ENCODE measurements around the gene DRD4. TPM values are rescaled to one million over a fixed set of nuclear protein-coding genes. Genes with fewer than 3 reads are reported as not detected.

The DRD4 gene
- total RNA-seq, 2 donors from 2014 or later: 0.68 TPM

DNA sequence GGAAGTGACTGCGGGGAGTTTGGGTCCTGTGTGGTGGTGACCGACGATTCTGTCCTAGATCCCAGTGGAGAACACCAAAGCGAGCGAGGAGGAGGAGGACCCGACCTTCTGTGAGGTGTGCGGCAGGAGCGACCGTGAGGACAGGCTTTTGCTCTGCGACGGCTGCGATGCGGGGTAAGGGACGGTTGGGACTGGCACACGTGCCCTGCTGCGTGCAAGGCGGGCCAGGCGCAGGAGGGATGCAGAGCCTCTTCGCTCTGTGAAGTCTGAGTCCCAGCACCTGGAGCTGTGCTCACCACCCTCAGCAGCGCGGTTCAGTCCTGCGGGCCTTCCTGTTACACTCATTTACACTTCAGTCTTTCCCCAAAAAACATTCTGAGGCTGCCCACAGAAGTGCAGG, 44.6 kb upstream of the DRD4 start:
- DNase-seq (ENCODE audit: low spot score): no peak
- WGBS: 95% methylated on average over 22 of the region's 22 CpGs
- Histone ChIP-seq H3K9me3 (no peaks in the 10 kb centered on the region), H3K27me3 (replicated peaks; ENCODE audit: insufficient read depth) (no peaks in the 10 kb centered on the region), H3K27ac (no peak overlapping the region), H3K4me3 (no peak overlapping the region), H3K4me1 (replicated peaks) (no peaks in the 10 kb centered on the region), H3K36me3 (peaks cover 11 to 24% of the 10 kb centered on the region in 2 donors)
- intact Hi-C loops (cut with DNase I): no loop called here
- TF ChIP-seq POLR2A (IDR thresholded peaks at IDR 0.05) (no peak), POLR2AphosphoS5 (IDR thresholded peaks at IDR 0.05) (no peak)
- TF ChIP-seq, protein P1, sequence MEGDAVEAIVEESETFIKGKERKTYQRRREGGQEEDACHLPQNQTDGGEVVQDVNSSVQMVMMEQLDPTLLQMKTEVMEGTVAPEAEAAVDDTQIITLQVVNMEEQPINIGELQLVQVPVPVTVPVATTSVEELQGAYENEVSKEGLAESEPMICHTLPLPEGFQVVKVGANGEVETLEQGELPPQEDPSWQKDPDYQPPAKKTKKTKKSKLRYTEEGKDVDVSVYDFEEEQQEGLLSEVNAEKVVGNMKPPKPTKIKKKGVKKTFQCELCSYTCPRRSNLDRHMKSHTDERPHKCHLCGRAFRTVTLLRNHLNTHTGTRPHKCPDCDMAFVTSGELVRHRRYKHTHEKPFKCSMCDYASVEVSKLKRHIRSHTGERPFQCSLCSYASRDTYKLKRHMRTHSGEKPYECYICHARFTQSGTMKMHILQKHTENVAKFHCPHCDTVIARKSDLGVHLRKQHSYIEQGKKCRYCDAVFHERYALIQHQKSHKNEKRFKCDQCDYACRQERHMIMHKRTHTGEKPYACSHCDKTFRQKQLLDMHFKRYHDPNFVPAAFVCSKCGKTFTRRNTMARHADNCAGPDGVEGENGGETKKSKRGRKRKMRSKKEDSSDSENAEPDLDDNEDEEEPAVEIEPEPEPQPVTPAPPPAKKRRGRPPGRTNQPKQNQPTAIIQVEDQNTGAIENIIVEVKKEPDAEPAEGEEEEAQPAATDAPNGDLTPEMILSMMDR (IDR thresholded peaks at IDR 0.05): no peak

DNA sequence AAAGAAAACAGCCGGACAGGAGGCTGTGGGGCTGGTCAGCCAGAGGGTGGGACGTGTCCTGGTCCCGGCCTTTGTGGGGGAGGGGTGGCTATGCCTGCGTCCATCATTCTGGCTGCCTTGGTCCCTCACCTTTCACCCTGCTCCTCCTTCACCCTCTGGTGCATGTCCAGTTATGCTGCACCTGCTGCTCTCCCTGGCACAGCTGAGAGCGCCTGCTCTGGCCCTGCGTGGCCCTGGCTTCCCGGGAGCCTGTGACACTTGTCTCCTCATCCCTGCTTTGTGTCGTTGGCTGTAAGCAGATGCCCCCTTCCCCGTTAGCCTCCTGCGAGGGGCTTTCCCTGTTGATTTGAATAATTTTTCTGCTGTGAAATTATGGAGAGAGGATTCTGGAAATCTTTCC, 44.2 kb upstream of the DRD4 start:
- DNase-seq (ENCODE audit: low spot score): no peak
- no peak overlapping the region for H3K27ac ChIP-seq
- H3K4me1 ChIP-seq (replicated peaks): no peaks in the 10 kb centered on the region
- peaks cover 11 to 21% of the 10 kb centered on the region in 2 donors for H3K36me3 ChIP-seq
- intact Hi-C loops (cut with DNase I): no loop called here
- H3K9me3 ChIP-seq: no peaks in the 10 kb centered on the region
- TF ChIP-seq, protein P1 (IDR thresholded peaks at IDR 0.05): no peak
- TF ChIP-seq POLR2A (IDR thresholded peaks at IDR 0.05): no peak
- no peak for TF ChIP-seq POLR2AphosphoS5 (IDR thresholded peaks at IDR 0.05)
- no peaks in the 10 kb centered on the region for H3K27me3 ChIP-seq (replicated peaks; ENCODE audit: insufficient read depth)
- no peak overlapping the region for H3K4me3 ChIP-seq
- 89% methylated on average over 10 of the region's 10 CpGs for WGBS

DNA sequence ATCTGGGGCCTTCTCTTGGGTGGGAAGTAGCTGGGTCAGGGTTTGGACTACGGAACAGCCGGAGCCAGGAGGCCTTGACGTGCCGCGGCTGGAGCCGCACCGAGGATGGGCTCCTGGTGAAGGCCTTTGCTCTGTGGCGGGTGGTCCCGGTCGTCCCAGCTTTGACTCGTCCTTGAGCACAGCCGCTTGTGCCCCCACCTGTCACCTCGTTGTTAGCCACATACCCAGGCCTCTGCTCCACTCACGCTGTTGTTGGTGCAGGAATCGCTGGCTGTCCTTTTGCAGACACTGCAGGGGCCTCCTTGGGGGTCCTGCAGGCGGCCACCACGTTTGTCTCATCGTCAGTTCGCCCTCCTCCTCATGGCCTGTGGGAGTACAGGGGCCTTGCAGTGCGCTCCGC, 43.7 kb upstream of the DRD4 start:
- Histone ChIP-seq H3K4me3 (no peak overlapping the region), H3K36me3 (peaks cover 12 to 25% of the 10 kb centered on the region in 2 donors), H3K27ac (no peak overlapping the region), H3K27me3 (replicated peaks; ENCODE audit: insufficient read depth) (no peaks in the 10 kb centered on the region), H3K9me3 (no peaks in the 10 kb centered on the region), H3K4me1 (replicated peaks) (no peaks in the 10 kb centered on the region)
- DNase-seq (ENCODE audit: low spot score): no peak
- WGBS: 86% methylated on average over 21 of the region's 21 CpGs
- intact Hi-C loops (cut with DNase I): no loop called here
- TF ChIP-seq POLR2AphosphoS5 (IDR thresholded peaks at IDR 0.05) (no peak), POLR2A (IDR thresholded peaks at IDR 0.05) (no peak)
- TF ChIP-seq, protein P1 (IDR thresholded peaks at IDR 0.05): no peak

DNA sequence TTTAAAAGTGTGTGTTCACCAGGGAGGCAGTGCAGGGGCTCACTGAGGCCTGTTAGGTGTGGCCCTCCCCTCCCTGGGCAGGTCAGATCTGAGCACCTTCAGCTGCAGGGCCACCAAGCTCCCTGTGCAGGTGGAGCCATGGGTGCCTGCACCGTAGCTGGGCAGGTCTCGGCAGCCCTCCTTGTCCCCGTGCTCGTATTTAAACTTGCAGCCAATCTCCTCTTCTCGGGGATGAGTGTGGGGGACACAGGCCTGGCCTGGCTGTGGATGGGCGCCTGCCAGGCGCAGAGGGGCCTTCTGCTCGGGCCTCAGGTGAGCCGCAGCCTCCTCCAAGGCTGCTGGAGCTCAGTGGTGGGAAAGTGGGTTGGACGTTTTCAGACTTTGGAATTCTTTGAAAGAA, 41.7 kb upstream of the DRD4 start:
- no peak overlapping the region for H3K4me3 ChIP-seq
- no peaks in the 10 kb centered on the region for H3K27me3 ChIP-seq (replicated peaks; ENCODE audit: insufficient read depth)
- no peaks in the 10 kb centered on the region for H3K4me1 ChIP-seq (replicated peaks)
- H3K27ac ChIP-seq: no peak overlapping the region
- H3K9me3 ChIP-seq: no peaks in the 10 kb centered on the region
- WGBS: 85% methylated on average over 8 of the region's 10 CpGs
- intact Hi-C loops (cut with DNase I): no loop called here
- no peak for TF ChIP-seq POLR2A (IDR thresholded peaks at IDR 0.05)
- TF ChIP-seq POLR2AphosphoS5 (IDR thresholded peaks at IDR 0.05): no peak
- TF ChIP-seq, protein P1 (IDR thresholded peaks at IDR 0.05): no peak
- H3K36me3 ChIP-seq: peaks cover 16 to 35% of the 10 kb centered on the region in 2 donors
- DNase-seq (ENCODE audit: low spot score): no peak

DNA sequence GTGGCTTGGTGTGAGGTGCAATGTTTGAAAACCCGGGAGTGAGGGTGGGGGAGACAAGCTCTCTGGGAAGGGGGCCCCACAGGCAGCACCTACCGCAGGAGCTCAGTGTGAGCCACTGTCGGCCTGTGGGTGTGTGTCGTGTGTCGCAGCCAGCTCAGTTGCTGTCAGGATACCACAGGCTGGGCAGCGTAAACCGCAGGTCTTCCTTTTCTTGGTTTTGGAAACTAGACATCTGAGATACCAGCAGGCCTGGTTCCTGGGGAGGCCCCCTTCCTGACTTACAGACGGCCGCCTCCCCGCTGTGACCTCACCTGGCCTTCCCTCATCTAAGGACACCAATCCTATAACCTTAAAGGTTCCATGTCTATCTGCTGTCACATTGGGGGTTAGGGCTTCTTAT, 40.7 kb upstream of the DRD4 start:
- 91% methylated on average over 10 of the region's 10 CpGs for WGBS
- Histone ChIP-seq H3K27ac (no peak overlapping the region), H3K9me3 (no peaks in the 10 kb centered on the region), H3K4me1 (replicated peaks) (no peaks in the 10 kb centered on the region), H3K36me3 (peaks cover 16 to 34% of the 10 kb centered on the region in 2 donors), H3K27me3 (replicated peaks; ENCODE audit: insufficient read depth) (no peaks in the 10 kb centered on the region), H3K4me3 (no peak overlapping the region)
- DNase-seq (ENCODE audit: low spot score): no peak
- intact Hi-C loops (cut with DNase I): no loop called here
- TF ChIP-seq, protein P1 (IDR thresholded peaks at IDR 0.05): no peak

All from prostate gland (tissue), 2 donors.